GM13977 (cell line): ENCODE results near the gene RIOK2.

Experiments
- DNase-seq: peaks from one replicate; pipeline ENCODE4 v3.0.0; 2012; ENCODE audit warnings: low spot score
- in situ Hi-C: fragments of 300-500 bp; cut with MboI; formaldehyde crosslinking; loops from one replicate; pipeline ENCODE4 v1.12.0; 2022; ENCODE audit warnings: low sequenced_read_pairs, low pct_unique_long_range_greater_than_20kb, mixed read lengths, inconsistent platforms; ENCODE audit not compliant: unreplicated experiment
- TF ChIP-seq, protein P1 (sequence below): IDR thresholded peaks from 2 replicates; pipeline ENCODE4 v1.5.1; 2012; ENCODE audit warnings: mild to moderate bottlenecking, control low read depth; ENCODE audit not compliant: insufficient read depth; ENCODE audit errors: extremely low read depth, missing control alignments

RIOK2 gene

DNA sequence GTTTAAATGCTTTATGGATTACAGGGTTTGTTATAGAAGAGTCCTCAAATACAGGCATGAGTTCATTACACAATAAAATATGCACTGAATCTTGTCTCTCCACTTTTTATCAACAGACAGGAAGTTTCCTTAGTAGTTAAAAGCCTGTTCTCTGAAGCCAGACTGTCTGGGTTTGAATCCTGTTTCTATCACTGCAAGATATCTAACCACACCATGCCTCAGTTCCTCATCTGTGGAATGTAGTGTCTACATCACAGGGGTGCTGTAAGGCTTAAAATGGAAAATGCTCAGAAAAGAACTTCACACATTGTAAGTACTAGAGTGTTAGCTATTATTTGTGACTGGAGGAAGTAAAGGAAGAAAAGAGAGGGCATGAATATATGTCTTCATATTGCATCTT lies 49.9 kb downstream of the RIOK2 start:
- in situ Hi-C loops: no loop called here
- no peak for DNase-seq
- TF ChIP-seq, protein P1, sequence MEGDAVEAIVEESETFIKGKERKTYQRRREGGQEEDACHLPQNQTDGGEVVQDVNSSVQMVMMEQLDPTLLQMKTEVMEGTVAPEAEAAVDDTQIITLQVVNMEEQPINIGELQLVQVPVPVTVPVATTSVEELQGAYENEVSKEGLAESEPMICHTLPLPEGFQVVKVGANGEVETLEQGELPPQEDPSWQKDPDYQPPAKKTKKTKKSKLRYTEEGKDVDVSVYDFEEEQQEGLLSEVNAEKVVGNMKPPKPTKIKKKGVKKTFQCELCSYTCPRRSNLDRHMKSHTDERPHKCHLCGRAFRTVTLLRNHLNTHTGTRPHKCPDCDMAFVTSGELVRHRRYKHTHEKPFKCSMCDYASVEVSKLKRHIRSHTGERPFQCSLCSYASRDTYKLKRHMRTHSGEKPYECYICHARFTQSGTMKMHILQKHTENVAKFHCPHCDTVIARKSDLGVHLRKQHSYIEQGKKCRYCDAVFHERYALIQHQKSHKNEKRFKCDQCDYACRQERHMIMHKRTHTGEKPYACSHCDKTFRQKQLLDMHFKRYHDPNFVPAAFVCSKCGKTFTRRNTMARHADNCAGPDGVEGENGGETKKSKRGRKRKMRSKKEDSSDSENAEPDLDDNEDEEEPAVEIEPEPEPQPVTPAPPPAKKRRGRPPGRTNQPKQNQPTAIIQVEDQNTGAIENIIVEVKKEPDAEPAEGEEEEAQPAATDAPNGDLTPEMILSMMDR: no peak

DNA sequence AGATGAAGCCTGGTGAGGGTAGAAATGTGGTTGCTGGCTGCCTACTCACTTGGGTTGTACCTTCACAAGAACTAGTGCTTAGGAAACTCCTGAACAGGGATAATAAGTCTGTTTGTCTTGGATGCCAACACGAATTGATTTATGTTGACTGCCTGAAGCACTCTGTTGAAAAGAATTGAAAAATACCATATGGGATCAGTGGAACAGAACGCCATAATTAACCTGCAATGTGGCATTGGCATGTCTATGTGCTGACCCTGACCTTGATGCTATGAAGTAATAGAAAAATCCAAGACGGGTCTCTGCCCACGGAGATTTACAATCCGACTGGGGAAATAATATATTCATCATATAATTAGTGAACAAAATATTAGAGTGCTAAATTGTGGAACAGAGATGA lies 51.1 kb downstream of the RIOK2 start:
- no peak for DNase-seq
- in situ Hi-C loops: no loop called here
- TF ChIP-seq, protein P1: no peak

DNA sequence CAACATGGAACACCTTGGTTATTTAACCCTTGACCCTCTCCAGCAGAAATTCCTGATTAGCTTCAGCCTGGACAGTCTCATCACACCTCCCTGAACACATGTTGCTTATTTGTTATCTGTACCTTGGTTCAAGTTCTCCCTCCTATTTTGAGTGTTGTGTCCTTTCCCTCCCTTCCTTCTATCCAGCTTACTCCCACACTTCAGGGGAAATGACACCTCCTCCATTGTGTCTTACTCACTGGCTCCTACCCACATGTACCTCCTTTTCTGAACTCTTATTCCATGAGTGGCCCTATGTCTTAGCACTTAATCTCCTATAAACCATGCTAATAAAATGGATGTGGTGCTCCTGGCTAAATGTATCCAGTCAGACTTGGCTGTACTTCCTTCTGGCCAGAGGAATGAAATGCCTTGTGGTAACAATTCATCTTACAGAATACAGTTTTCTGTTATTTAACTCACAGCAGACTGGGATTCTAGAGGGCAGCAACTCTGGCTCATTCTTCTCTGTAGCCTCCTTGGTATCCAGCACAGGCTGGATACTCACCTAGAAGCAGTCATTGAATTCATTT lies 51.8 kb downstream of the RIOK2 start:
- TF ChIP-seq, protein P1: no peak
- in situ Hi-C loops: no loop called here
- DNase-seq: no peak

DNA sequence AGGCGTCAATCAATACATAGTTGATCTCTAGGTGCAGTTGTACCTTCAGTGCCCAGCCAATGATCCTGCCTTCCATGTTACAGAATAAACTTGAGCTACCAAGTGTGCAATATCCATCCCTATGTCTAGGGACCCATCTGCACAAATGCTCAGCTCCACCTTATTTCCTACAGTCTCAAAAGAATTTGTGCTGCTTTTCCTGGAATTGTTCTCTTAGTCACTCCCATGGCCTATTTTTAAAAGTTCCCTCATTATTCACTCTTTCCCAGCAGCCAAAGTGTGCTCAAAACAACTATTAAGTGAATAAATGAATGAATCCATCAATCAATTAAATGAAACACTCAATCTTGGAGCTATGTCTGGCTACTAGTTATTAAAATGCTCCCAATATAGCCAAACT lies 55.3 kb downstream of the RIOK2 start:
- DNase-seq: no peak
- TF ChIP-seq, protein P1: no peak
- in situ Hi-C loops: no loop called here

DNA sequence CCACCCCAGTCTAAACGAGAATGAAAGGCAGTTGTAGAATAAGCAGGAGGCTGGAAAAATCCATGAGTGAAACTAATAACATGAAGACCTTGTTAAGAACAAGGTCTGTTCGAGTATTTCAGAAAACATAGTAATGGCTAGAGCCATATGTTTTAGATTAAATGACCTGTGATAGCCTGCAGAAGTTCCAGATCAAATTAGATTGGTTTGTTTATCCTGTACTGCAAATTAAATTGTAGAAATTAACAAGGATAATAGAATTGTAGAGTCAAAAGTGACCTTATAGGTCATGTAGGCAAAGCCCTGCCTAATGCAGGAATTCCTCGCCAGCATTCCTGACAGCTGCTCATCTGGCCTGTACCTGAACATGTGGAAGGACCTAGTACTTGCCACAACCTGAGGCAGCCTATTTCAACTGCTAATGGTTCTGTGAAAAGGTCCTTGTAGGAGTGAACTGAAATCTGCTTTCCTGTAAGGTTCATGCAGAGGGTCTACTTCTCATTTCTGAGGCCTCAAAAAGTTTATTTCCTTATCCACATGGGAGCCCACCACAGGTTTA lies 57.8 kb downstream of the RIOK2 start:
- no peak for DNase-seq
- TF ChIP-seq, protein P1: no peak
- in situ Hi-C loops: no loop called here

DNA sequence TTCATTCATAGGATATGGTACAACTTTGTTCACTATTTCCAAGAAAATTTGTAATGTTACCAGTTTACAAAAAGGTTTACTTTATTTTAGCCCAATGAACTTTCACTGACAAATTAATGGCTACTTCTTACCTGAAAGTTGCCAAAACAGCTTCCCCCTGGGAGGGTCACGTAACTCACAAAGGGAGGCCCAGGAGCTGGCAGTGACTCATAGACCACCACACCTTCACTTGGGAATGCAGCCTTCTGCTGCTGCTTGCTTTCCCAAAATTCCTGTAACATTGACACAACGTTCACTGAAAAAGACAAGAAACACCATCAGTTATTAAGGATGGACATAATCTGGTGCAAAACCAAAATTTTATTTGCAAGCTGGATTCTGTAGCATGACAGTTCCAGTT lies 58.7 kb downstream of the RIOK2 start:
- TF ChIP-seq, protein P1: no peak
- DNase-seq: no peak
- in situ Hi-C loops: no loop called here
